ENCODE measurements around the gene KSR2. TPM values are rescaled to one million over a fixed set of nuclear protein-coding genes. Genes with fewer than 3 reads are reported as not detected.

Gene KSR2
- total RNA-seq, 1 experiment from 2014 or later: 1.3 TPM

DNA sequence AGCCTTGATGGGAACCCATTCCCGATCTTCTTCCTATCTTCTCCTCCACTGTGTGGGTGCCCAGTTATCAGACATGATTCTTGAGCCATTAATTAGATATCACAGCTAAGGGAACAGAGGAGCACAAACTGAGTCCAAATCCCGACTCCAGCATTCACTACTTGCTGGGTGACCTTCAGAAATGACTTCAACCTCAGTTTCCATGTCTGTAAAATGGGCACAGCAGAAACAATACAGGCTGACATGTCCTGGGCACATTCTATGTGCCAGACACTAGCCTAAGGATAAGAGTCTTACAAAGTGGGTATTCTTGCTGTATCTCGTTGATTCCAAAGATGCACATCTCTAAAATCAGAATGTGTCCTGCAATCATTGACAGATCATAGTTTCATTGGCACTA lies 478.7 kb downstream of the KSR2 start:
- H3K23me2 ChIP-seq (ENCODE audit: insufficient read length, low read depth, low read length, poor library complexity, severe bottlenecking): no peaks in the 10 kb centered on the region
- no peak overlapping the region for H4K5ac ChIP-seq (ENCODE audit: insufficient read length, low read depth, low read length)
- H3K27me3 ChIP-seq (ENCODE audit: insufficient read depth, low read length): no peaks in the 10 kb centered on the region; the same call in 1 of the 2 replicates
- H2BK15ac ChIP-seq (ENCODE audit: low read depth, low read length): no peak overlapping the region
- H3K23ac ChIP-seq (ENCODE audit: insufficient read length, low read depth, low read length): no peak overlapping the region
- H3K4me2 ChIP-seq (ENCODE audit: insufficient read depth, insufficient read length, low read length): no peak overlapping the region
- no peak for DNase-seq
- no peaks in the 10 kb centered on the region for H3K4me1 ChIP-seq (ENCODE audit: insufficient read depth, low read length)
- no peak overlapping the region for H3K9ac ChIP-seq (ENCODE audit: extremely low read depth, insufficient read length, low read length)
- no peak overlapping the region for H2BK5ac ChIP-seq (ENCODE audit: insufficient read length, low read length)
- H3K4ac ChIP-seq (ENCODE audit: low read depth, low read length): no peak overlapping the region
- H2BK12ac ChIP-seq (ENCODE audit: insufficient read length, low read depth, low read length): no peak overlapping the region
- Mint-ChIP-seq H3K4me3 (no peak overlapping the region), H3K27me3 (ENCODE audit: low read depth) (peaks cover 3% of the 10 kb centered on the region; the same call in 1 of the 2 replicates), H3K36me3 (ENCODE audit: insufficient read depth in 1 of 3, low read depth in 3 of 3) (no peaks in the 10 kb centered on the region), H3K9me3 (no peaks in the 10 kb centered on the region), H3K4me1 (peaks cover 3 to 13% of the 10 kb centered on the region in 2 experiments), H3K27ac (no peak overlapping the region)
- H4K20me1 ChIP-seq (ENCODE audit: control insufficient read depth, insufficient read depth, insufficient read length): no peaks in the 10 kb centered on the region
- no peaks in the 10 kb centered on the region for H3K79me1 ChIP-seq (ENCODE audit: insufficient read depth, low read depth, low read length, poor library complexity, severe bottlenecking)
- no CpG with 5 or more reads among the region's 3 CpGs for WGBS (ENCODE audit: extremely low coverage, insufficient read length, low lambda C conversion rate)
- TF ChIP-seq, protein P1, sequence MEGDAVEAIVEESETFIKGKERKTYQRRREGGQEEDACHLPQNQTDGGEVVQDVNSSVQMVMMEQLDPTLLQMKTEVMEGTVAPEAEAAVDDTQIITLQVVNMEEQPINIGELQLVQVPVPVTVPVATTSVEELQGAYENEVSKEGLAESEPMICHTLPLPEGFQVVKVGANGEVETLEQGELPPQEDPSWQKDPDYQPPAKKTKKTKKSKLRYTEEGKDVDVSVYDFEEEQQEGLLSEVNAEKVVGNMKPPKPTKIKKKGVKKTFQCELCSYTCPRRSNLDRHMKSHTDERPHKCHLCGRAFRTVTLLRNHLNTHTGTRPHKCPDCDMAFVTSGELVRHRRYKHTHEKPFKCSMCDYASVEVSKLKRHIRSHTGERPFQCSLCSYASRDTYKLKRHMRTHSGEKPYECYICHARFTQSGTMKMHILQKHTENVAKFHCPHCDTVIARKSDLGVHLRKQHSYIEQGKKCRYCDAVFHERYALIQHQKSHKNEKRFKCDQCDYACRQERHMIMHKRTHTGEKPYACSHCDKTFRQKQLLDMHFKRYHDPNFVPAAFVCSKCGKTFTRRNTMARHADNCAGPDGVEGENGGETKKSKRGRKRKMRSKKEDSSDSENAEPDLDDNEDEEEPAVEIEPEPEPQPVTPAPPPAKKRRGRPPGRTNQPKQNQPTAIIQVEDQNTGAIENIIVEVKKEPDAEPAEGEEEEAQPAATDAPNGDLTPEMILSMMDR (conservative IDR thresholded peaks at IDR 0.05): no peak
- H3K14ac ChIP-seq (ENCODE audit: insufficient read depth, low read length): no peak overlapping the region
- no peaks in the 10 kb centered on the region for H3K9me3 ChIP-seq (ENCODE audit: control insufficient read depth, low read depth, low read length)
- no peak overlapping the region for H2AFZ ChIP-seq (ENCODE audit: low read length)
- no peak overlapping the region for H4K91ac ChIP-seq (ENCODE audit: insufficient read length, low read depth, low read length)
- no peak overlapping the region for H3K27ac ChIP-seq (ENCODE audit: insufficient read length, low read depth, low read length)
- H3K56ac ChIP-seq (ENCODE audit: insufficient read length, low read depth, low read length): no peak overlapping the region
- no peak overlapping the region for H2AK5ac ChIP-seq (ENCODE audit: insufficient read length, low read length)
- H3T11ph ChIP-seq (ENCODE audit: low read length): no peak overlapping the region
- H2BK120ac ChIP-seq (ENCODE audit: low read depth, low read length, poor library complexity, severe bottlenecking): no peak overlapping the region
- H4K8ac ChIP-seq (replicated peaks; ENCODE audit: insufficient read length, low read depth, low read length): no peak overlapping the region
- no peak overlapping the region for H2BK20ac ChIP-seq (ENCODE audit: low read depth, low read length, poor library complexity, severe bottlenecking)
- no peak overlapping the region for H3K18ac ChIP-seq (ENCODE audit: insufficient read length, low read depth, low read length)
- no peaks in the 10 kb centered on the region for H3K79me2 ChIP-seq (ENCODE audit: insufficient read depth, low read length)

Measured in H9 (cell line).